ENCODE data around the gene OVCA2.

DNA sequence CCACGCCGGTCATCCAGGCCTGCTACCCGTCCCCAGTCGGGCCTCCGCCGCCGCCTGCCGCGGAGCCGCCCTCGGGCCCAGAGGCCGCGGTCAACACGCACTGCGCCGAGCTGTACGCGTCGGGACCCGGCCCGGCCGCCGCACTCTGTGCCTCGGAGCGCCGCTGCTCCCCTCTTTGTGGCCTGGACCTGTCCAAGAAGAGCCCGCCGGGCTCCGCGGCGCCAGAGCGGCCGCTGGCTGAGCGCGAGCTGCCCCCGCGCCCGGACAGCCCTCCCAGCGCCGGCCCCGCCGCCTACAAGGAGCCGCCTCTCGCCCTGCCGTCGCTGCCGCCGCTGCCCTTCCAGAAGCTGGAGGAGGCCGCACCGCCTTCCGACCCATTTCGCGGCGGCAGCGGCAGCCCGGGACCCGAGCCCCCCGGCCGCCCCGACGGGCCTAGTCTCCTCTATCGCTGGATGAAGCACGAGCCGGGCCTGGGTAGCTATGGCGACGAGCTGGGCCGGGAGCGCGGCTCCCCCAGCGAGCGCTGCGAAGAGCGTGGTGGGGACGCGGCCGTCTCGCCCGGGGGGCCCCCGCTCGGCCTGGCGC, 15.4 kb downstream of the OVCA2 start:
- TF ChIP-seq POLR2A (IDR thresholded peaks at IDR 0.05; ENCODE audit: borderline replicate concordance, extremely low read depth, insufficient read depth, insufficient read length), result no peak
- TF ChIP-seq, protein P1, sequence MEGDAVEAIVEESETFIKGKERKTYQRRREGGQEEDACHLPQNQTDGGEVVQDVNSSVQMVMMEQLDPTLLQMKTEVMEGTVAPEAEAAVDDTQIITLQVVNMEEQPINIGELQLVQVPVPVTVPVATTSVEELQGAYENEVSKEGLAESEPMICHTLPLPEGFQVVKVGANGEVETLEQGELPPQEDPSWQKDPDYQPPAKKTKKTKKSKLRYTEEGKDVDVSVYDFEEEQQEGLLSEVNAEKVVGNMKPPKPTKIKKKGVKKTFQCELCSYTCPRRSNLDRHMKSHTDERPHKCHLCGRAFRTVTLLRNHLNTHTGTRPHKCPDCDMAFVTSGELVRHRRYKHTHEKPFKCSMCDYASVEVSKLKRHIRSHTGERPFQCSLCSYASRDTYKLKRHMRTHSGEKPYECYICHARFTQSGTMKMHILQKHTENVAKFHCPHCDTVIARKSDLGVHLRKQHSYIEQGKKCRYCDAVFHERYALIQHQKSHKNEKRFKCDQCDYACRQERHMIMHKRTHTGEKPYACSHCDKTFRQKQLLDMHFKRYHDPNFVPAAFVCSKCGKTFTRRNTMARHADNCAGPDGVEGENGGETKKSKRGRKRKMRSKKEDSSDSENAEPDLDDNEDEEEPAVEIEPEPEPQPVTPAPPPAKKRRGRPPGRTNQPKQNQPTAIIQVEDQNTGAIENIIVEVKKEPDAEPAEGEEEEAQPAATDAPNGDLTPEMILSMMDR (IDR thresholded peaks at IDR 0.05 in 2 of 3, conservative IDR thresholded peaks at IDR 0.05 in 1 of 3; ENCODE audit: borderline replicate concordance in 1 of 3, insufficient read depth in 1 of 3, low read depth in 2 of 3, low read length in 2 of 3), result no peak

All from HCT116 (cell line).